IPS DF 6.9 (cell line): ENCODE measurements around the gene ARID4A.

Source experiments
- DNase-seq: peaks from one replicate; pipeline ENCODE4 v3.0.0-alpha.2; 2013; ENCODE audit warnings: low read depth, low spot score
- H3K27ac ChIP-seq: one replicate; pipeline ENCODE4 v1.5.1; 2013; ENCODE audit warnings: low read length, control low read depth
- H3K27me3 ChIP-seq: 2 replicates; pipeline ENCODE4 v1.6.1; 2013; ENCODE audit warnings: mild to moderate bottlenecking, low read length; ENCODE audit not compliant: control insufficient read depth, insufficient read depth
- H3K36me3 ChIP-seq: 2 replicates; pipeline ENCODE4 v1.6.1; 2013; ENCODE audit warnings: low read length; ENCODE audit not compliant: control insufficient read depth, insufficient read depth
- H3K4me1 ChIP-seq: 2 replicates; pipeline ENCODE4 v1.6.1; 2013; ENCODE audit warnings: low read length; ENCODE audit not compliant: control insufficient read depth, insufficient read depth
- H3K4me3 ChIP-seq: 2 replicates; pipeline ENCODE4 v1.5.1; 2013; ENCODE audit warnings: mild to moderate bottlenecking, low read length
- H3K9me3 ChIP-seq: 2 replicates; pipeline ENCODE4 v1.6.1; 2013; ENCODE audit warnings: low read length, inconsistent platforms; ENCODE audit not compliant: control insufficient read depth, insufficient read depth
- WGBS: extraction: QIAGEN DNeasy Blood & Tissue Kit; methylation state at CpG from one replicate; pipeline ENCODE4 v1.1.7; 2013; ENCODE audit warnings: mixed read lengths, missing lambda C conversion rate; ENCODE audit not compliant: insufficient read length, insufficient coverage; 5-methylcytosine and 5-hydroxymethylcytosine counted together

ARID4A gene

GRCh38 chr14:58276208-58276607 lies 22.1 kb upstream of the ARID4A start:
- H3K4me3 ChIP-seq, result no peak overlapping the region
- H3K4me1 ChIP-seq, result no peaks in the 10 kb centered on the region
- WGBS, result no CpG with 5 or more reads among the region's 1 CpG
- H3K27me3 ChIP-seq, result no peaks in the 10 kb centered on the region
- peaks cover 8% of the 10 kb centered on the region; the same call in 1 of the 2 replicates for H3K36me3 ChIP-seq
- H3K9me3 ChIP-seq, result no peaks in the 10 kb centered on the region
- no peak for DNase-seq
- H3K27ac ChIP-seq, result no peak overlapping the region

- Histone ChIP-seq H3K27ac (no peak overlapping the region), H3K27me3 (no peaks in the 10 kb centered on the region), H3K4me1 (no peaks in the 10 kb centered on the region), H3K4me3 (no peak overlapping the region), H3K9me3 (no peaks in the 10 kb centered on the region), H3K36me3 (no peaks in the 10 kb centered on the region)
- no peak for DNase-seq
- WGBS, result no CpG with 5 or more reads among the region's 8 CpGs
These were observed 20.2 kb upstream of the ARID4A start for GRCh38 chr14:58278177-58278576.

GRCh38 chr14:58280954-58281787 lies 17.2 kb upstream of the ARID4A start:
- WGBS, result no CpG with 5 or more reads among the region's 4 CpGs
- Histone ChIP-seq H3K4me3 (no peak overlapping the region), H3K4me1 (no peaks in the 10 kb centered on the region), H3K36me3 (peaks cover 6% of the 10 kb centered on the region; the same call in 1 of the 2 replicates), H3K9me3 (no peaks in the 10 kb centered on the region), H3K27me3 (no peaks in the 10 kb centered on the region), H3K27ac (no peak overlapping the region)
- no peak for DNase-seq

- Histone ChIP-seq H3K4me1 (no peaks in the 10 kb centered on the region), H3K4me3 (no peak overlapping the region), H3K27ac (no peak overlapping the region), H3K36me3 (peaks cover 6% of the 10 kb centered on the region; the same call in 1 of the 2 replicates), H3K9me3 (no peaks in the 10 kb centered on the region), H3K27me3 (no peaks in the 10 kb centered on the region)
- no peak for DNase-seq
- WGBS, result no CpG with 5 or more reads among the region's 3 CpGs
These were observed 16.4 kb upstream of the ARID4A start for GRCh38 chr14:58281969-58282368.

- no peak overlapping the region for H3K27ac ChIP-seq
- no peaks in the 10 kb centered on the region for H3K9me3 ChIP-seq
- no peak overlapping the region for H3K4me3 ChIP-seq
- WGBS, result no CpG with 5 or more reads among the region's 4 CpGs
- DNase-seq, result no peak
- peaks cover 6% of the 10 kb centered on the region; the same call in 1 of the 2 replicates for H3K36me3 ChIP-seq
- H3K4me1 ChIP-seq, result no peaks in the 10 kb centered on the region
- no peaks in the 10 kb centered on the region for H3K27me3 ChIP-seq
These were observed 15.3 kb upstream of the ARID4A start for GRCh38 chr14:58282925-58283593.

GRCh38 chr14:58283730-58284129 lies 14.6 kb upstream of the ARID4A start:
- DNase-seq, result no peak
- Histone ChIP-seq H3K36me3 (peaks cover 6% of the 10 kb centered on the region; the same call in 1 of the 2 replicates), H3K9me3 (no peaks in the 10 kb centered on the region), H3K4me3 (no peak overlapping the region), H3K27me3 (no peaks in the 10 kb centered on the region), H3K27ac (no peak overlapping the region), H3K4me1 (no peaks in the 10 kb centered on the region)

- H3K36me3 ChIP-seq, result peaks cover 6% of the 10 kb centered on the region; the same call in 1 of the 2 replicates
- H3K9me3 ChIP-seq, result no peaks in the 10 kb centered on the region
- H3K4me1 ChIP-seq, result no peaks in the 10 kb centered on the region
- DNase-seq, result no peak
- H3K4me3 ChIP-seq, result no peak overlapping the region
- WGBS, result 100% methylated on average over 1 of the region's 4 CpGs
- no peaks in the 10 kb centered on the region for H3K27me3 ChIP-seq
- no peak overlapping the region for H3K27ac ChIP-seq
These were observed 13.2 kb upstream of the ARID4A start for GRCh38 chr14:58285132-58285531.

GRCh38 chr14:58287607-58288042 lies 10.7 kb upstream of the ARID4A start:
- Histone ChIP-seq H3K27ac (no peak overlapping the region), H3K4me3 (no peak overlapping the region), H3K4me1 (no peaks in the 10 kb centered on the region), H3K36me3 (peaks cover 9% of the 10 kb centered on the region; the same call in 1 of the 2 replicates), H3K27me3 (no peaks in the 10 kb centered on the region), H3K9me3 (no peaks in the 10 kb centered on the region)
- no peak for DNase-seq
- no CpG with 5 or more reads among the region's 3 CpGs for WGBS

GRCh38 chr14:58288106-58288792 lies 10.1 kb upstream of the ARID4A start:
- H3K27ac ChIP-seq, result no peak overlapping the region
- DNase-seq, result no peak
- H3K27me3 ChIP-seq, result no peaks in the 10 kb centered on the region
- no peaks in the 10 kb centered on the region for H3K9me3 ChIP-seq
- WGBS, result no CpG with 5 or more reads among the region's 3 CpGs
- no peak overlapping the region for H3K4me3 ChIP-seq
- no peaks in the 10 kb centered on the region for H3K4me1 ChIP-seq
- peaks cover 9% of the 10 kb centered on the region; the same call in 1 of the 2 replicates for H3K36me3 ChIP-seq

GRCh38 chr14:58291646-58292045 lies 6.7 kb upstream of the ARID4A start:
- Histone ChIP-seq H3K9me3 (no peaks in the 10 kb centered on the region), H3K4me1 (no peaks in the 10 kb centered on the region), H3K4me3 (no peak overlapping the region), H3K27me3 (no peaks in the 10 kb centered on the region), H3K36me3 (peaks cover 12% of the 10 kb centered on the region; the same call in 1 of the 2 replicates), H3K27ac (no peak overlapping the region)
- DNase-seq, result no peak
- no CpG with 5 or more reads among the region's 5 CpGs for WGBS
